PC-3 (cell line): ENCODE data around the gene TMA7. TPM values are rescaled to one million over a fixed set of nuclear protein-coding genes. Genes with fewer than 3 reads are reported as not detected.

Experiments
- ATAC-seq: fragments of 200-7000 bp; cut with Tn5 transposase; 2 replicates; pipeline ENCODE4 v1.9.1; 2020; ENCODE audit warnings: mild to moderate bottlenecking, moderate library complexity
- BruUV-seq: library from RNA; stranded (reverse); fragments of 400-500 nt; replicated peaks from 2 replicates; lab custom pipeline; 2021; lab: Mats Ljungman, UMichigan
- CTCF ChIA-PET: fragments of 300-600 bp; sonication (Branson Sonifier 250); formaldehyde crosslinking; loops from one replicate; lab custom pipeline; 2022; ENCODE audit warnings: antibody characterized with exemption; lab: Charles Lee
- POLR2A ChIA-PET: fragments of 300-600 bp; sonication (Branson Sonifier 250); formaldehyde crosslinking; loops from one replicate; lab custom pipeline; 2022; ENCODE audit warnings: antibody characterized with exemption; ENCODE audit not compliant: unreplicated experiment; lab: Charles Lee
- DNase-seq: peaks from one replicate; pipeline ENCODE4 v3.0.0-alpha.2; 2015
- H2AFZ ChIP-seq: fragments of 300-600 bp; sonication (generic); 2 replicates; pipeline ENCODE4 v1.6.0; 2016; ENCODE audit warnings: antibody characterized with exemption, low read length
- H3F3A ChIP-seq: fragments of 300-600 bp; sonication (generic); one replicate; pipeline ENCODE4 v1.6.0; 2017; ENCODE audit warnings: antibody characterized with exemption, low read length, control low read depth, mild to moderate bottlenecking; ENCODE audit not compliant: unreplicated experiment
- H3K27ac ChIP-seq: fragments of 300-600 bp; sonication (generic); 2 replicates; pipeline ENCODE4 v1.5.1; 2016; ENCODE audit warnings: mild to moderate bottlenecking, low read length
- H3K27me3 ChIP-seq: fragments of 300-600 bp; sonication (generic); 2 replicates; pipeline ENCODE4 v1.6.1; 2016; ENCODE audit warnings: low read length, mixed read lengths
- H3K36me3 ChIP-seq: fragments of 300-600 bp; sonication (generic); 2 replicates; pipeline ENCODE4 v1.6.1; 2016; ENCODE audit warnings: low read depth, mixed run types, low read length, mixed read lengths
- H3K4me1 ChIP-seq: fragments of 300-600 bp; sonication (generic); 2 replicates; pipeline ENCODE4 v1.5.1; 2016; ENCODE audit warnings: low read length; ENCODE audit not compliant: insufficient read depth
- H3K4me2 ChIP-seq: fragments of 300-600 bp; sonication (generic); 2 replicates; pipeline ENCODE4 v1.6.0; 2016; ENCODE audit warnings: low read length
- H3K4me3 ChIP-seq: fragments of 300-600 bp; sonication (generic); 2 replicates; pipeline ENCODE4 v1.5.1; 2016; ENCODE audit warnings: mild to moderate bottlenecking, low read length, mixed read lengths
- H3K79me2 ChIP-seq: fragments of 300-600 bp; sonication (generic); 2 replicates; pipeline ENCODE4 v1.6.1; 2017; ENCODE audit warnings: low read length, mixed read lengths
- H3K9ac ChIP-seq: fragments of 300-600 bp; sonication (generic); 2 replicates; pipeline ENCODE4 v1.6.0; 2016; ENCODE audit warnings: mild to moderate bottlenecking, low read length
- H3K9me2 ChIP-seq: fragments of 300-600 bp; sonication (generic); replicated peaks from 2 replicates; pipeline ENCODE4 v1.6.1; 2016; ENCODE audit warnings: mixed run types, low read length, mixed read lengths
- H3K9me3 ChIP-seq: fragments of 300-600 bp; sonication (generic); 2 replicates; pipeline ENCODE4 v1.6.1; 2016; ENCODE audit warnings: low read length, mixed read lengths
- H4K20me1 ChIP-seq: fragments of 300-600 bp; sonication (generic); 2 replicates; pipeline ENCODE4 v1.6.1; 2016; ENCODE audit warnings: low read length, mixed read lengths
- EZH2 ChIP-seq: fragments of 300-600 bp; sonication (generic); IDR thresholded peaks from one replicate; pipeline ENCODE4 v1.6.1; 2017; ENCODE audit warnings: antibody characterized with exemption, mild to moderate bottlenecking, low read length; ENCODE audit not compliant: unreplicated experiment
- EZH2phosphoT487 ChIP-seq: fragments of 300-600 bp; sonication (generic); IDR thresholded peaks from 2 replicates; pipeline ENCODE4 v1.6.1; 2018; ENCODE audit warnings: mild to moderate bottlenecking, antibody characterized with exemption, low read length, borderline replicate concordance
- intact Hi-C: fragments of 100-400 bp; cut with micrococcal nuclease; formaldehyde crosslinking; loops from 2 replicates; pipeline ENCODE4 v1.9.0; 2023
- total RNA-seq: library from RNA; depleted of rRNA; stranded (reverse); fragments of >200 nt; gene quantifications from 2 replicates; pipeline ENCODE4 v1.2.3, GENCODE V29; 2014
- TF ChIP-seq, protein P1 (sequence below): fragments of 300-600 bp; sonication (generic); conservative IDR thresholded peaks from 2 replicates; pipeline ENCODE4 v1.5.1; 2017; ENCODE audit warnings: antibody characterized with exemption, low read depth, mild to moderate bottlenecking, low read length

TMA7 gene
- total RNA-seq, 1 experiment from 2014 or later, result 517 TPM

GRCh38 chr3:48435774-48436476 lies 4.1 kb upstream of the TMA7 start:
- Histone ChIP-seq H3K79me2 (peaks cover 26% of the 10 kb centered on the region), H3K36me3 (peaks cover 13% of the 10 kb centered on the region), H3K4me2 (no peak overlapping the region), H3F3A (no peaks in the 10 kb centered on the region), H3K9me2 (no peaks in the 10 kb centered on the region), H2AFZ (no peak overlapping the region), H3K27me3 (no peaks in the 10 kb centered on the region), H3K4me1 (peaks cover 9% of the 10 kb centered on the region), H3K9me3 (no peaks in the 10 kb centered on the region), H3K9ac (no peak overlapping the region), H4K20me1 (no peaks in the 10 kb centered on the region), H3K4me3 (no peak overlapping the region), H3K27ac (no peak overlapping the region)
- BruUV-seq, result no TSS peak
- ATAC-seq (peak; percentile 50), DNase-seq (peak; percentile 88)
- POLR2A ChIA-PET, result interaction anchor here (0.6 to 0.8 kb wide), 2 partner anchors 35 to 205 kb away, joined by 3 to 4 read pairs; no protein-coding TSS in a partner anchor
- CTCF ChIA-PET, result interaction anchor here (0.5 to 2.3 kb wide), 43 partner anchors 9 to 555 kb away, joined by 3 to 222 read pairs (median 5); partner anchors contain the start of genes ATRIP, PFKFB4 and ZNF589
- no peak for TF ChIP-seq EZH2phosphoT487
- TF ChIP-seq, protein P1, sequence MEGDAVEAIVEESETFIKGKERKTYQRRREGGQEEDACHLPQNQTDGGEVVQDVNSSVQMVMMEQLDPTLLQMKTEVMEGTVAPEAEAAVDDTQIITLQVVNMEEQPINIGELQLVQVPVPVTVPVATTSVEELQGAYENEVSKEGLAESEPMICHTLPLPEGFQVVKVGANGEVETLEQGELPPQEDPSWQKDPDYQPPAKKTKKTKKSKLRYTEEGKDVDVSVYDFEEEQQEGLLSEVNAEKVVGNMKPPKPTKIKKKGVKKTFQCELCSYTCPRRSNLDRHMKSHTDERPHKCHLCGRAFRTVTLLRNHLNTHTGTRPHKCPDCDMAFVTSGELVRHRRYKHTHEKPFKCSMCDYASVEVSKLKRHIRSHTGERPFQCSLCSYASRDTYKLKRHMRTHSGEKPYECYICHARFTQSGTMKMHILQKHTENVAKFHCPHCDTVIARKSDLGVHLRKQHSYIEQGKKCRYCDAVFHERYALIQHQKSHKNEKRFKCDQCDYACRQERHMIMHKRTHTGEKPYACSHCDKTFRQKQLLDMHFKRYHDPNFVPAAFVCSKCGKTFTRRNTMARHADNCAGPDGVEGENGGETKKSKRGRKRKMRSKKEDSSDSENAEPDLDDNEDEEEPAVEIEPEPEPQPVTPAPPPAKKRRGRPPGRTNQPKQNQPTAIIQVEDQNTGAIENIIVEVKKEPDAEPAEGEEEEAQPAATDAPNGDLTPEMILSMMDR, result peak; percentile 100
- intact Hi-C loops, result loop anchor here (1.0 kb wide), 4 partner anchors 35 to 242 kb away; no protein-coding TSS in a partner anchor

GRCh38 chr3:48436477-48436787 lies 3.6 kb upstream of the TMA7 start:
- no peak overlapping the region for H2AFZ ChIP-seq
- H3K4me2 ChIP-seq, result no peak overlapping the region
- DNase-seq (no peak), ATAC-seq (no peak)
- no peak overlapping the region for H3K27ac ChIP-seq
- CTCF ChIA-PET, result interaction anchor here (0.5 to 2.3 kb wide), 40 partner anchors 9 to 555 kb away, joined by 3 to 222 read pairs (median 5); partner anchors contain the start of genes ATRIP, PFKFB4 and ZNF589
- H3K79me2 ChIP-seq, result peaks cover 31% of the 10 kb centered on the region
- no peaks in the 10 kb centered on the region for H3F3A ChIP-seq
- H3K36me3 ChIP-seq, result peaks cover 15% of the 10 kb centered on the region
- H4K20me1 ChIP-seq, result peaks cover 2% of the 10 kb centered on the region
- no peaks in the 10 kb centered on the region for H3K9me2 ChIP-seq
- intact Hi-C loops, result loop anchor here (1.0 kb wide), 4 partner anchors 35 to 242 kb away; no protein-coding TSS in a partner anchor
- peaks cover 11% of the 10 kb centered on the region for H3K4me1 ChIP-seq
- no peak overlapping the region for H3K4me3 ChIP-seq
- no peak overlapping the region for H3K9ac ChIP-seq
- H3K27me3 ChIP-seq, result no peaks in the 10 kb centered on the region
- POLR2A ChIA-PET, result interaction anchor here (0.8 kb wide), 1 partner anchor 35 kb away, joined by 4 read pairs; no protein-coding TSS in a partner anchor
- no peak for TF ChIP-seq EZH2phosphoT487
- TF ChIP-seq EZH2, result no peak
- TF ChIP-seq, protein P1, result no peak
- H3K9me3 ChIP-seq, result no peaks in the 10 kb centered on the region
- no TSS peak for BruUV-seq
